NT2/D1 (cell line): Measurements from ENCODE around the gene ANKRD28.
"Not testable (repeated sequence)": the region's sequence is repeated elsewhere in the genome, so short reads cannot be mapped to it uniquely, and the experiment has no call there.

Experiments used
- DNase-seq: peaks from one replicate; pipeline ENCODE4 v3.0.0-alpha.2; 2011; ENCODE audit warnings: low read depth, low spot score
- H3K27me3 ChIP-seq: 2 replicates; pipeline ENCODE4 v1.6.0; 2011; ENCODE audit warnings: mild to moderate bottlenecking; ENCODE audit not compliant: insufficient read length, insufficient read depth
- H3K36me3 ChIP-seq: 2 replicates; pipeline ENCODE4 v1.6.1; 2011; ENCODE audit warnings: mild to moderate bottlenecking, low read length, mixed read lengths; ENCODE audit not compliant: insufficient read depth, insufficient read length
- H3K4me1 ChIP-seq: 2 replicates; pipeline ENCODE4 v1.5.1; 2011; ENCODE audit not compliant: insufficient read depth, insufficient read length
- H3K4me3 ChIP-seq: 2 replicates; pipeline ENCODE4 v1.5.1; 2011; ENCODE audit warnings: low read depth; ENCODE audit not compliant: insufficient read length
- H3K9ac ChIP-seq: 2 replicates; pipeline ENCODE4 v1.6.0; 2011; ENCODE audit warnings: low read depth; ENCODE audit not compliant: insufficient read length
- H3K9me3 ChIP-seq: 2 replicates; pipeline ENCODE4 v1.5.1; 2011; ENCODE audit warnings: mild to moderate bottlenecking, low read length; ENCODE audit not compliant: insufficient read depth
- SUZ12 ChIP-seq: IDR thresholded peaks from 2 replicates; pipeline ENCODE4 v1.6.1; 2011; ENCODE audit not compliant: insufficient read length, insufficient read depth; ENCODE audit errors: extremely low read depth
- YY1 ChIP-seq: IDR thresholded peaks from 2 replicates; pipeline ENCODE4 v1.6.1; 2011; ENCODE audit not compliant: insufficient read length, insufficient read depth
- ZNF274 ChIP-seq: IDR thresholded peaks from 2 replicates; pipeline ENCODE4 v1.6.1; 2011; ENCODE audit warnings: mild to moderate bottlenecking, low read depth, low read length

Gene ANKRD28

DNA sequence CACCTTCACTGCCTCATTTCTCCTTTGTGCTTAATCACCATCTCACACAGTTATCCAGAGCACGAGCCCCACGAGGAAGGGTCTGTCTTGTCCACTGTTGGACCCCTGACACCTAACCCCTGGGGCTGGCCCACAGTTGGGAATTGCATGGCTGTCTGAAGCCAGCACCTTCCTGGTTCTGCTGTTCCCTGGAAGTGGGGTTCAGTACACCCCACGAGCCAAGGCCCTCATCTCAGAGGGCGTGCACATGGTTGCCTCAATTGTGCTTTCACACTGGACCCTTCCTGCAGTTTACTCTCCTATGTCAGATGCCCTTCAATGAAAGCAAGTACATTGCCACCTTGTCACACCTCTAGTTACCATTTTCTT is 165.6 kb downstream of the ANKRD28 start:
- Histone ChIP-seq H3K9ac (no peak overlapping the region), H3K36me3 (no peaks in the 10 kb centered on the region), H3K27me3 (no peaks in the 10 kb centered on the region), H3K4me1 (peaks cover 7% of the 10 kb centered on the region), H3K4me3 (no peak overlapping the region), H3K9me3 (no peaks in the 10 kb centered on the region)
- DNase-seq, result no peak
- TF ChIP-seq YY1, result no peak
- TF ChIP-seq ZNF274, result no peak
- TF ChIP-seq SUZ12, result no peak

DNA sequence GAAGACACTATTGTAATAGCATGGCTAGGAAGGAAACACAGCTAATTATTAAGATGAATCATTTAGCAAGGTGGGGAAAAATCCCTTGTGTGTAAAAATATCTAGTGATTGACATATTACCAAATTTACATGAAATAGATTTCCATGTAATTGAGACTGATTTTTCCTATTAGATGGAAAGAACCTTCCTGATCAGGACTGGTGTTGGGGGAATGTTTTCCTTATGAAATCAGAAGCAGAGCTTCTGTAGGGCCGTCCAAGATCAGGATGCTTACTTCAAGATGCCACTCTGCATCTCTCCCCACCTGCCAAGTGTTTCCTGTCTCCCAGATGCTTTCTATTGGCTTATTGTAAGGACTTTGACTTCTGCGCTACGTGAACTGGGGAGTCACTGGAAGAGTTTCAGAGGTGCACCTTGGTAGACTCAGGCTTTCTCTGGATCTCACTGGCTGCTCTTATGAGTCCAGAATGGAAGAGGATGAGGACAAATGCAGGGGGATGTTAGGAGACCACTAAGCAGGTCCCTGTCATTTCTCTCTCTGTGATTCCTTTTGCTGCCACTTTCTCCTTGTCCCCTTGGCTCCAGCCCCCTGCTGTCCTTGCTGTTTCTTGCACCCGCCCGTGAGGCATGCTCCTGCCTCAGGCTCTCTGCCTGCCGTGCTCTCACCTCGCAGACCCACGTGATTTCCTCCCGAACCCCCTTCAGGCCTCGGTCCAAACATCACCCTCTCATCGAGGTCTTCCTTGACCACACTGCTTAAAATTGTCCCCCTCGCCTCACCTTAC is 166.2 kb downstream of the ANKRD28 start:
- H3K27me3 ChIP-seq, result no peaks in the 10 kb centered on the region
- H3K9ac ChIP-seq, result no peak overlapping the region
- no peak overlapping the region for H3K4me3 ChIP-seq
- no peaks in the 10 kb centered on the region for H3K9me3 ChIP-seq
- no peak for DNase-seq
- no peak for TF ChIP-seq SUZ12
- TF ChIP-seq YY1, result no peak
- no peak for TF ChIP-seq ZNF274
- H3K4me1 ChIP-seq, result peaks cover 7% of the 10 kb centered on the region
- no peaks in the 10 kb centered on the region for H3K36me3 ChIP-seq

DNA sequence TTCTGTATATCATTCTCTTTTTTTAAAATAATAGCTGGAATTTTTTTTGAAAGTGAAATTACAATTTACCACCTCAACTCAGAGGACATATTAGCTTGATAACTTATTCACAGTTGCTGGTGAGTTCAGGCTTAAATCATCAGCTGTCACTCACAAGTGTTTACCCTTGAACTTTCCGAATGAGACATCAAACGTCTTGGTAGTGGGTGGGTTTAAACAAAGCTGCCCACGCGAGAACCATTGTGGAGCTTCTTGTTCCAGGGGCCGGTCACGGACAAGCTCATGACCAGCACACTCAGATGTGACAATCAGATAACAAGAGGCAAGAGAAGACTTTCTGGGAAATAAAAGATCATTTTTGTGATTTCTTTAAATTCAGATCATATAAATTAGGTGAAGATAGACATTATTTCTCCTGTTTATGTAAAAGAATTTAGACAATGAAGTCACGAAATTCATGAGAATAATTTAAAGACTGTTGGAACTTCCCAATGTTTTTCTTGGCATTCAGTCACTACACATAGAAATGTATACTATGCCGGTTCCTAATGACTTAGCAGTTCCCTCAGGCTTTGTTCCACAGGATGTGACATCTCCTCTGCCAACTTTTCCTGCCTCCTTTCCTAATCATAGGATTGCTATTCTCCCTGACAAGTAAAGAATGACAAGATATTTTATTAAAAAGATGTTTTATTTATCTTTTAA is 167.0 kb downstream of the ANKRD28 start:
- no peaks in the 10 kb centered on the region for H3K9me3 ChIP-seq
- TF ChIP-seq YY1, result no peak
- H3K4me1 ChIP-seq, result peaks cover 7% of the 10 kb centered on the region
- H3K9ac ChIP-seq, result no peak overlapping the region
- no peaks in the 10 kb centered on the region for H3K27me3 ChIP-seq
- H3K36me3 ChIP-seq, result no peaks in the 10 kb centered on the region
- no peak for DNase-seq
- no peak overlapping the region for H3K4me3 ChIP-seq

DNA sequence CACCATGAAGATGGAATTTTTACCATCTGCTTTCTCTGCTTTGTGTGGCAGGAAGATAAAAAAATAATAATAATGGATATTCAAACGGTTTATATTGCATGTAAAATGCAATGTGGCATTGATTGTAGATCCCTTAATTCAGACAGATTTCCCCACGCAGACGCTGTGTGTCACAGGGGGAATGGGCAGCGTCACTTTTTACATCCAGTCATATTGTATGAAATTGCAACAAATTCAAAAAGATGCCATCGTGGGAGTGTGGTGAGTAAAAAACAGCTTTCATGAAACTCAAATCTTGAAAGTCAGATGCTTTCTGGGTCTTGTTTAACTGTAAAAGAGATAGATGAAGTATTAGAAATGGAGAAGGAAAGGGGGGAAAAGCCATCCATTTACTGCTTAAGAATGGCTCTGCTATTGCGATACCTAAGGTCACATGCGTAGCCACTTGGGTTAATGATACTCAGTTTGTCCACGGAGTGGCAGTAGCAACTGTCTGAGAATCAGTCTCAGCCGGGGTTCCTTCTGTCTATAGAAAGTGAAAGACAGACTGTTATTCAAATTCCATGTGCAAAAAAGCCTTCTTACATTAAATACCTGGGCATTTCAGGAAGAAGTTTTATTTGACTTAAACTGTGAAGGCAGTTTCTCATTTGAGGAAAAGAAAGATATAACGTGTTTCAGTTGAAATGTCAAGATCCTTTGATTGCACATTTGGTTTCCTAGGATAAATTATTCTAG is 167.8 kb downstream of the ANKRD28 start:
- Histone ChIP-seq H3K4me3 (no peak overlapping the region), H3K27me3 (no peaks in the 10 kb centered on the region), H3K9ac (no peak overlapping the region), H3K9me3 (no peaks in the 10 kb centered on the region), H3K4me1 (peaks cover 7% of the 10 kb centered on the region), H3K36me3 (no peaks in the 10 kb centered on the region)
- TF ChIP-seq ZNF274 (no peak), YY1 (no peak), SUZ12 (no peak)
- DNase-seq, result peak; percentile 59

DNA sequence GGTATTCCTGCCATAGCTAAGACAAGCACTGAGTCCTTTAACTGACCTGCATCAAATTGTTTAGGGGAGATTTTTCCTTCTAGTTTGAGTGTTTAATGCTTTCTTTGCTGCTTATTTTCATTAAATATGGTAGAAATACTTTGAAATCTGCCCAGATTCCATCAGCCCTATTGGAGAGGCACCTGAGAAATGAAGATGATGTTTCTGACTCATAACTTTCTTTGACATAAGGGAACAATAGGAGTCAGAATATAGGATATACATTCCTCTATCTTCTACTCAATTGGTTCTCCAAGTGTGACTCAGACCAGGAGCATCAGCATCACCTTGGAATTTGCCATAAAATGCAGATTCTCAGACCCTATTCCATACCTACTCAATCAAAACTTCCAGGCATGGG is 168.8 kb downstream of the ANKRD28 start:
- Histone ChIP-seq H3K27me3 (no peaks in the 10 kb centered on the region), H3K4me3 (no peak overlapping the region), H3K9me3 (no peaks in the 10 kb centered on the region), H3K36me3 (no peaks in the 10 kb centered on the region), H3K9ac (no peak overlapping the region), H3K4me1 (peaks cover 7% of the 10 kb centered on the region)
- no peak for DNase-seq
- TF ChIP-seq ZNF274 (no peak), YY1 (no peak), SUZ12 (no peak)

DNA sequence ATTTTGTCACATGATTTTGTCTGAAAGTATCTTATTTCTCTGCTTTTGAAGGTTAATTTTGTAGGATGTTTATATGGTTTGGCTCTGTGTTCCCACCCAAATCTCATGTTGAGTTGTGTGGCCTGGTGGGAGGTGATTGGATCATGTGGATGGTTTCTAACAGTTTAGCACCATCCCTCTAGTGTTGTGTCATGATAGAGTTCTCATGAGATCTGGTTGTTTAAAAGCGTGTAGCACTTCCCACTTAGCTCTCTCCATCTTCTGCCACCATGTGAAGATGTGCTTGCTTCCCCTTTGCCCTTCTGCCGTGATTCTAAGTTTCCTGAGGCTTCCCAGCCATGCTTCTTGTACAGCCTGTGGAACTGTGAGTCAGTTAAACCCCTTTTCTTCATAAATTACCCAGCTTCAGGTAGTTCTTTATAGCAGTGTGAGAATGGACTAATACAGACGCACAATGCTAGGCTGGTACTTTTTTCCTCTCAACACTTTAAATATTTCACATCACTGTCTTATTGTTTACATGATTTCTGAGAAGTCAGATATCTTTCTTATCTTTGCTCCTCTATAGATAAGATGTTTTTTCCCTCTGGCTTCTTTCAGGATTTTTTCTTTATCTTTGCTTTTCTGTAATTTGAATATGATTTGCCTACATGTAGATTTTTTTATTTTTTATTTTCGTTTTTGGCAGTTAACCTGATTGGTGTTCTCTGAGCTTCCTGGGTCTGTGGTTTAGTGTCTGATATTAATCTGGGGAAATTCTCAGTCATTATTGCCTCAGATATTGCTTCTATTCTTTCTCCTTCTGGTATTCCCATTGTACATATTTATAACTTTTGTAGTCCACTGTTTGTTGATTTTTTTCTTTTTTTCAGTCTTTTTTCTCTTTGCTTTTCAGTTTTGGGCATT is 174.0 kb downstream of the ANKRD28 start:
- H3K4me3 ChIP-seq, result no peak overlapping the region
- no peak for DNase-seq
- no peaks in the 10 kb centered on the region for H3K4me1 ChIP-seq
- peaks cover 25% of the 10 kb centered on the region for H3K9me3 ChIP-seq
- TF ChIP-seq YY1, result no peak
- no peak for TF ChIP-seq ZNF274
- no peak for TF ChIP-seq SUZ12
- no peak overlapping the region for H3K9ac ChIP-seq
- H3K27me3 ChIP-seq, result no peaks in the 10 kb centered on the region
- no peaks in the 10 kb centered on the region for H3K36me3 ChIP-seq

DNA sequence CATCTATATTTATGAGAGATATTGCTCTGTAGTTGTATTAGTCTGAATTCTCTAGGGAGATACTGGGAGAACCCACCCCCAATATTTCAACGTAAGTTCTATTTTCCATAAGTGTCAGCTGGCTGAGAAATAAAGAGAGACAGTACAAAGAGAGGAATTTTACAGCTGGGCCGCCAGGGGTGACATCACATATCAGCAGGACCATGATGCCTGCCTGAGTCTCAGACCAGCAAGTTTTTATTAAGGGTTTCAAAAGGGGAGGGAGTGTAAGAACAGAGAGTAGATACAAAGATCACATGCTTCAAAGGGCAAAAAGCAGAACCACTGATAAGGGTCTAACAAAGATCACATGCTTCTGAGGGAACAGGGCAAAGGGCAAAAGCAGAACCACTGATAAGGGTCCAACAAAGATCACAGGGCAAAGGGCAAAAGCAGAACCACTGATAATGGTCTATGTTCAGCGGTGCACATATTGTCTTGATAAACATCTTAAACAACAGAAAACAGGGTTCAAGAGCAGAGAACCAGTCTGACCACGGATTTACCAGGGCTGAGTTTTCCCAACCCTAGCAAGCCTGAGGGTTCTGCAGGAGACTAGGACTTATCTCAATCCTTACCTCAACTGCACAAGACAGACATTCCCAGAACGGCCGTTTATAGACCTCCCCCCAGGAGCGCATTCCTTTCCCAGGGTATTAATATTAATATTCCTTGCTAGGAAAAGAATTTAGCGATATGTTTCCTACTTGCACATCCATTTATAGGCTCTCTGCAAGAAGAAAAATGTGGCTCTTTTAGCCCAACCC is 177.9 kb downstream of the ANKRD28 start:
- DNase-seq, H3K4me3 ChIP-seq, H3K4me1 ChIP-seq, H3K27me3 ChIP-seq, H3K9ac ChIP-seq, H3K36me3 ChIP-seq: not testable (repeated sequence)
- H3K9me3 ChIP-seq, result peaks cover 28% of the 10 kb centered on the region
